Ovary (tissue), 3 donors: Measurements from ENCODE around the gene SERPINE3.

Experiments used
- CTCF ChIP-seq, 3 donors: fragments of 450-650 bp in 2 of 3; fragments of 200-600 bp in 1 of 3; IDR thresholded peaks; one replicate each; pipeline versions ENCODE4 v1.5.1 to v1.8.0; 2016 to 2022; ENCODE audit warnings: antibody characterized with exemption in 3 of 3, mild to moderate bottlenecking in 1 of 3
- POLR2A ChIP-seq: fragments of 450-650 bp; IDR thresholded peaks from one replicate; pipeline ENCODE4 v1.6.1; 2017; ENCODE audit warnings: antibody characterized with exemption, mild to moderate bottlenecking, moderate library complexity
- donor health status: DM: no; HTN: no; CAD: no.

- TF ChIP-seq CTCF (IDR thresholded peaks at IDR 0.05) (no peak), POLR2A (no peak)
Measured at GRCh38 chr13:51339952-51340732, 651 bp downstream of the SERPINE3 start.
